ELF-1 (cell line): ENCODE data around the gene C1QTNF9.
"Not testable (repeated sequence)": the region's sequence is repeated elsewhere in the genome, so short reads cannot be mapped to it uniquely, and the experiment has no call there.

Experiments
- DNase-seq: peaks from one replicate; pipeline ENCODE4 v3.0.0-alpha.2; 2016; ENCODE audit warnings: low read depth, low spot score

C1QTNF9 gene

DNA sequence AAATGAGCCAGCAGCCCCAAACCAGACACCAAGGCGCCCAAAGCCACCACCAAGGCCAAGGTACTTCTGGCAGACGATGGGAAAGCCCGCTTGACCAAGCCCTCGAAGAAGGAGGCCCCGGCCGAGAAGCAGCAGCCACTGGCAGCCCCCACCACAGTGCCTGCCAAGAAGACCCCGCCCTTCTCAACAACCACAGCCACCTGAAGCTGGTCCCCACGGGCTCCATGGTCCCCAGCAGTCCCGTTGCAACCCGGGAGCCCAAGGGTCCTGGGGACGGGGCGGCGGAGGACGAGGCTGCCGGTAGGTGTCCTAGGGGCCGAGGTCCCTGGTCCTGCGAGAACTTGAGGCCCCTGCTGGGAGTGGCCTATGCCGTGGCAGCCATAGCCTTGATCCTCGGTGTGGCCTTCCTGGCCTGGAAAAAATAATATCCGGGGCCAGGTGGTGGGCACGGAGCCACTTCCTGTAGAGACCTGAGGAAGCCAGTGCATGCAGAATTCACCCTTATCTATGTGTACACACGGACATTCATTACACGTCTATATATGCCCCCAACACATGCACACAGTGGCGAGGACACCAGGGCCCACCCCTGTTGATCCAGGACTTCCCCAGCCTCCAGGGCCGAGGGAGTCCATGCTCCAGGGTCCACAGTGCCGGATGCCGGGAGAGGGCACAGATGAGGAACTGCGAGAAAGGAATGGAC is 13.8 kb downstream of the C1QTNF9 start:
- DNase-seq = no peak

DNA sequence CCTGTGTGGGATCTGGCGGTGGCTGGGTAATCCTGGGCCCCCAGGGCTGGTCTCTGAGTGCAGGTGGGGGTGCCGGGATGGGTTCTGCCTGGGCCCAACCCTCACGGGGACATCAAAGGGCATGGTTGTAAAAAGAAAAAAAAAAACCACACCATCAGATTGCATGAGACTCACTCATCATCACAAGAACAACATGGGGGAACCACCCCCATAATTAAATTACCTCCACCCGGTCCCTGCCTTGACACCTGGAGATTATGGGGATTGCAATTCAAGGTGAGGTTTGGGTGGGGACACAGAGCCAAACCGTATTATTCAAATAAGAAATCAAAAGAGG is 14.3 kb downstream of the C1QTNF9 start:
- DNase-seq = no peak

DNA sequence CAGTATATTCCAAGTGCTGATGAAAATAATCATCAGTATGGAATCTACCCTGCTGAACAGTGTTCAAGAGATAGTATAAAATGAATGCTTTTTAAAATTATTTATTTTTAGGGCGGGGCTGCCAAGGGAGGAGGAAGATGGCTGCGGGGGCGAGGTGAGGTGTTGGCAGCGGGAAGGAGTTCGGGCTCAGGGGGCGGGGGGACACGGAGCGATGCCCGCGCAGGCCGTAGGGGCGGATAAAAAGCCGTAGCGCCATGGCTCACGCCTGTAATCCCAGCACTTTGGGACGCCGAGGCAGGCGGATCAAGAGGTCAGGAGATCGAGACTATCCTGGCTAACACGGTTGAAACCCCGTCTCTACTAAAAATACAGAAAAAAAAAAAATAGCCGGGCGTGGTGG is 18.2 kb downstream of the C1QTNF9 start:
- DNase-seq = not testable (repeated sequence)

DNA sequence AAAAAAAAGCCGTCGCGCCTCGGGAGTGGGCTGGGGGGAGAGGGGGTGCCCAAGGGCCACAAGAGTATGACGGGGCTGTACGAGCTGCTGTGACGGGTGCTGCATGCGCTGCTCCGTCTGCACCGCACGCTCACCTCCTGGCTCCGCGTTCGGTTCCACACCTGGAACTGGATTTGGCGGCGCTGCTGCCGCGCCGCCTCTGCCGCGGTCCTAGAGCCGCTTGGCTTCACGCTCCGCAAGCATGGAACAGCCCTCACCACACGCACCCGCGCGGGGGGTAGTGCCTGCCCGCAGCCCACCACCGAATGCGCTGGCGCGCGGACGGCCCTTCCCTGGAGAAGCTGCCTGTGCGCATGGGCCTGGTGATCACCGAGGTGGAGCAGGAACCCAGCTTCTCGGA is 18.8 kb downstream of the C1QTNF9 start:
- DNase-seq = peak; percentile 20

DNA sequence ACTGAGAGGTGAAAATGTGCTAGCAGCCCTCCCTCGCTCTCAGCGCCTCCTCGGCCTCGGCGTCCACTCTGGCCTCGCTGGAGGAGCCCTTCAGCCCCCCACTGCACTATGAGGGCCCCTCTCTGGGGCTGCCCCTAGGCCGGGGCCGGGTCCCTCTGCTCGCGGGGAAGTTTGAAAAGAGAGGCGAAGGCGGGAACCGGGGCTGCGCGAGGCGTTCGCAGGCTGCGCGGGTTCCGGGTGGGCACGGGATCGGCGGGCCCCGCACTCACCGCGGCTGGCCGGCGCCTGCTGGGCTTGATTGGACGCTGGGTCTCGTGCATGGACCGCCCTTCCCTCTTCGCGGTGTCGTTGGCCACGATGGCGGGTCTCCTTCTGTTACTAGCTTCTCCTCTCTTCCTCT is 29.3 kb downstream of the C1QTNF9 start:
- no peak for DNase-seq

DNA sequence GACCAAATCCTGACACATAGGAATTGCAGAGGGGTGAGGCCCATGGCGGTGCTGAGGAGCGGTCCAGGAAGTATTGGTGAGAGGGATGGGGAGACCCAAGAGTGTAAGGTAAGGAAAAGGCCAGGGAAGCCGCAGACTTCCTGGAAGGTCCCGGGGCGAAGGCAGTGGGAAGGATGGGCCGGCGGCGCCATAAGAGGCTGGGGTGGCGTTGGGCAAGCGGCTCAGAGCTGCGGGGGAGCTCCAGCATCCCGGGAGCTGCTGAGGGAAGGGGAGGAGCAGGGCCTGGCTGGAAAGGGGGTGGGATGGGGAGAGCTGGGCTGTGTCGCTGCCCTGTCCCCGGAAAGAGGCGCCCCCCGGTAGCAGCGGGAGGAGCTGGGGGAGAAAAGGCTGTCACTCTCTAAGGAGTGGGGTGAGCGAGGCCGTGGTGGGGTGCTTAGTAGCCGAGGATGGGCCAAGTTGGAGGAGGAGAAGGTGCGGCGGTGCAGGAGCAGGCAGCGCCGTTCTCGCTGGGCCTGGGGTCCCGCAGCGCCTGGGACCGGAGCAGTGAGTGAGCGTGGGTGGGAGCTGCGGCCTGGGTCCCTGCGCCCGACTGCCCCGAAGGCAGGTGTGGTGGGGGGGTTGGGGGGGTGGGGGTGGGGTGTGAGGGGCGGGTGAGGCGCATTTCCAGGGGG is 30.7 kb downstream of the C1QTNF9 start:
- DNase-seq = no peak

DNA sequence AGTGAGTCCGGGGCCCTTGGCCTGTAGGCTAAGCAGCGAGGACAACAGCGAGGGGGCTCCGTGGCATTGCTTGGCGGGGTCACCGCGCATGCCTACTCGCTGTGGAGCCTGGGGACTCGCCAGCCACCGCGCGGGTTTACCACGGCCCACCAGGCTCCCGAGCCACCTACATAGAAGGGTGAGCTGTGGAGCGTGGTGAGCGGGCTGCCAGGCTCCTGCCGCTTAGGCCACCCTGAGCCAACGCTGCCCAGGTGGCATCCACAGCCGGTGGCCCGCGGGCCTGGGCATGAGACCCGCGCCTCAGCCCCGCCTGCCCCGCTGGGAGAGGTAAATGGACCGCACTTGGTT is 31.2 kb downstream of the C1QTNF9 start:
- no peak for DNase-seq

DNA sequence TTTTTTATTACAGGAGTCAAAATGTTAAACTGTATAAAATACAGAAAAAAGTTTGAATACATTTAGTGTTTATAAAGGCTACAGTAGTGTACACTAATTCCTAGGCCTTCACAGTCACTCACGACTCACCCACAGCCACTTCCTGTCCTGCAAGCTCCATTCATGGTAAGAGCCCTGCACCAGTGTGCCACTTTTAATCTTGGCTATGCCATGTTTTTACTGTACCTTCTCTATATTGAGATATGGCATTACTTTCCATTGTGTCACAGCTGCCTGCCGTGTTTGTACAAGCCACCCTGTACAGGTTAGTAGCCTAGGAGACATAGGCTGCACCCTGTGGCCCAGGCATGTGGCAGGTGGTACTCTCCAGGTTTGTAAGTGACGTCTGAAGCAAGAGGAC is 32.1 kb downstream of the C1QTNF9 start:
- DNase-seq = no peak

DNA sequence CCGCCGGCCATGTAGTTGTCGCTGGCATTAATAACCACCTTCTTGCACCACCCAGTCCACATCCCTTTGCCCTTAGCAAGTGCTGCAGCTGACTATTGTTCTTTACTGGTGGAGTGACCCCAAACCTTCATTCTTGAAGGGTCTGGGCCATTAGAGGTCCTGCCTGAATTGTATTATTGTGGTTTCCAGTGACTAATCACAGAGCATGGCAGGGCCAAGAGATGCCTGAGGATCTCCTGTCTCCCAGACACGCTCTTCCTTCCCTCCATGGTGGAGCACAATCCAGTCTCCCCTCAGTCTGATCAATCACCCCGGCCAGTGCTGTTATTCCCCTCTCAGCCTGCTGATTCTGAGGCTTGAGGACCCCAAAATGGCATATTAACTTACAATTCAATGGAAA is 39.0 kb downstream of the C1QTNF9 start:
- no peak for DNase-seq

DNA sequence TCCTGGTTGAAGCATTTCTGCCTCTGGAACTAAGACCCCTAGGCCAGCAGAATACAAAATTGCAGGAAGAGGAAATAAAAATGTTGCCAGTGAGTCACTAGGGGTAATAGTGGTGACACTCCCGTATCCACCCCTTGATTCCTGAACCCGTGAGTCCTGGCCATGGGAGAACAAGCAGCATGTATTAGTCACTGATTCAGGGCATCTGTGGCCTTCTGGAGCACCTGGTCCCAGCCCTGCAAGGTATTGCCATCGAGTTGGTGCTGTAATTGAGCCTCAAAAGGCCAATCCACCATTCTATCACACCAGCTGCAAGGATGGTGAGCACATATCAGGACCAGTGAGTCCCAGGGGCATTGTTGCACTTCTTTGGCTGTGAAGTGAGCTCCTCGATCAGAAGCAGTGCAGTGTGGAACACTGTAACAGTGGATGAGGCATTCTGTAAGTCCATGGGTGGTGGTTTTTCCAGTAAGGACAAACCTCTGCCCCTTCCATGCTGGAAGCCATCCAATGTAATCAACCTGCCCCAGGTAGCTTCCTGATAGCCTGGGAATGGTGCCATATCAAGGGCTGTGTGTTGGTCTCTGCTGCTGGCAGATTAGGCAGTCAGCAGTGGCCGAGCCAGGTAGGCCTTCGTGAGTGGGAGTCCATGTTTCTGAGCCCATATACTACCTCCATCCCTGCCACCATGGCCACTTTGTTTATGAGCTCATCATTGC is 39.6 kb downstream of the C1QTNF9 start:
- DNase-seq = no peak

DNA sequence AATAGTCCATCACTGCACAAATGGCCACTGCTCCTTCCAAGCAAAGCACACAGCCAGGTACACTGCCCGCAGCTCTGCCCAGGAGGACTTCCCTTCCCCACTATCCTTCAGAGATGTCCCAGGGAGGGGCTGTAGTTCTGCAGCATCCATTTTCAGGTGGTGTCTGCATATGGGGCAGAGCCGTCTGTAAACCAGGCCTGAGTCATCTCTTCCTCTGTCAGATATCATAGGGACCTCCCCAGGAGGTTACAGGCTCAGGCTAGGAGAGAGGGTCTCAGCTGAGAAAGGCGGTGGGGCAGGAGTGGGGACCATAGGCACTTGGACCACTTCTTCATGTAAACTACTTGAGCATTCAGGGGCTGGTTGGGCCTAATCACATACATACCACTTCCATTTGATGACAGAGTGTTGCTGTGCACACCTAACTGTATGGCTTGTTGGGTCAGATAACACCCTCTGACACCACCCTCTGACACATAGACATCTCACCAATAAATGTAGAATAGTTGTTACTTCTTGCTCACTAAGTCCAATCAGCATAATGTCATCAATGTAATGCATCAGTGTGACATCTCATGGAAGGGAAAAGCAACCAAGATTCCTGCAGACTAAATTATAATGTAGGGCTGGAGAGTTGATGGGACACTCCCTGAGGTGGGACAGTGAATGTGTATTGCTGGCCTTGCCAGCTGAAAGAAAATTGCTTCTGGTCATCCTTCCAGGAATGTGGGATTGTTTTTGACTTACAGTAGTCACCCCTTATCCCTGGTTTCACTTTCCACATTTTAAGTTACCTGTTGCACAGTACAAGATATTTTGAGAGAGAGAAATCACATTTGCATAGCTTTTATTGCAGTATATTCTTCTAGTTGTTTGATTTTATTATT is 40.6 kb downstream of the C1QTNF9 start:
- DNase-seq = not testable (repeated sequence)

DNA sequence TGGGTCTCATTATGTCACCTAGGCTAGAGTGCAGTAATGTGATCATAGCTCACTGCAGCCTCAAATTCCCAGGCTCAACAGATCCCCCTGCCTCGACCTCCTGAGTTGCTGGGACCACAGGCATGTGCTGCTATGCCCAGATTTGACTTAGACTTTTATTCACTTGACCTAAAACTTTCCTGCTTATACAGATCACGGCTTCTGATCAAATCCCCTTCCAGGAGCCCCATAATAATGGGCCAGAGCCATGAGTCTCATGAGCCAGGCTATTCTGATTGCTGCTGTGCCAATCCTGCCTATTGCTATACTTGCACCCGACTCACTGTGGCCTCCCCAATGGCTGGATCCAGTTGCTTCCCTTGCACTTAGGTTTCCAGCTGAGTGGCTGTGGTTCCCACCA is 42.0 kb downstream of the C1QTNF9 start:
- no peak for DNase-seq

DNA sequence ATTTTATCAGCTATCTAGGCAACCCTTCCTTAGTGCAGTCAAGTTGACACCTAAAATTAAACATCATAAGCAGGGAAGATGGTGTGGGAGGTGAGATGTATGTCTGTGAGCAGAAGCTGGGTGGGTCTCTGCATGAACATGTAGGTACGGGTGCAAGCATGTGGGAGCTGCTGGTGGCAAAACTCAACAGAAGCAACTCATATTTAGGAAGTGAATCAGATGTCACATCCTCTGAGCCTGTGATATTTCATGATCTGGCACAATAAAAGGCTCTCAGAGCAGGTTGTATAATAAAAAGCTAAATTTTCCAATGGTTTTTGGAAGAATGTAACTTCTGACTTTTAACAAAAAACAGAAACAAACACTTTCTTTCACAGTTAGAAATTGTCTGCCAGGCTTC is 44.4 kb downstream of the C1QTNF9 start:
- DNase-seq = no peak

DNA sequence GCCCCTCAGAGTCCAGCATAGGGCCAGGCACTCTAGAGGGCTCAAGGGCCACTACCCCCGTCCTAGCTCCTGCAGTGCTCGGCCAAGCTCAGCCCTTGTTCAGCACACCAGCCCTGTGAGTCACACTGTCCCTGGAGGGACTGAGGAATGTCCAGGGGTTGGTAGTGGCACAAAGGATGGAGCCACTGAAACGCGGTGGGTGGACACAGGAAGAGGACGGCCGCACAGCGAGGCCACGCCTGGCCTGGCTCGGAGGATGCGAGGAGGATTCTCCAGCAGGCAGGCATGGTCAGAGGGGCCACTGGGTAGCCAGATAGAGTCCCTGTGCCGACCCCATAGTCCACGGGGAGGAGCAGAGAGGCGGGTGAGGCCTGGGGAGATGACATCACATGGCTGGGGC is 45.7 kb downstream of the C1QTNF9 start:
- DNase-seq = no peak

DNA sequence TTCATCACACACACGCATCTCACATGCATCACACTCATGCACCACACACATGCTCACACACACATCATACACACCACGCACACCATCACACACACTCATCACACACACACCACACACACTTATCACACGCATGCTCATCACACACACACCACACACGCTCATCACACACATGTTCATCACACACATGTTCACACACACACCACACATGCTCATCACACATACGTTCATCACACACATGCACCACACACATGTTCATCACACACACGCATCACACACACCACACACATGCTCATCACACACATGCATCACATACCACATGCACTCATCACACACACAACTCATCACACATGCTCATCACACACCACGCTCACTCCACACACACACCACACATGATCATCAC is 46.9 kb downstream of the C1QTNF9 start:
- no peak for DNase-seq

DNA sequence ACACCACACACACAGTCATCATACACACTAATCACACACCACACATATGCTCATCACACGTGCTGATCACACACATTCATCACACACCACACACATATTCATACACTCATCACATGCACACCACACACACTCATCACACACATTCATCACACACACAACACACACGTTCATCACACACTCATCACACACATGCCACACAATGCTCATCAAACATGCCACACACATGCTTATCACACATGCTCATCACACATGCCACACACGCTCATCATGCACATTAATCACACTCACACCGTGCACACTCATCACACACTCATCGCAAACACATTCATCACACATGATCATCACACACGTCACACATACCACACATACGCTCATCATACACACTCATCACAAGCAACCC is 47.5 kb downstream of the C1QTNF9 start:
- DNase-seq = no peak

DNA sequence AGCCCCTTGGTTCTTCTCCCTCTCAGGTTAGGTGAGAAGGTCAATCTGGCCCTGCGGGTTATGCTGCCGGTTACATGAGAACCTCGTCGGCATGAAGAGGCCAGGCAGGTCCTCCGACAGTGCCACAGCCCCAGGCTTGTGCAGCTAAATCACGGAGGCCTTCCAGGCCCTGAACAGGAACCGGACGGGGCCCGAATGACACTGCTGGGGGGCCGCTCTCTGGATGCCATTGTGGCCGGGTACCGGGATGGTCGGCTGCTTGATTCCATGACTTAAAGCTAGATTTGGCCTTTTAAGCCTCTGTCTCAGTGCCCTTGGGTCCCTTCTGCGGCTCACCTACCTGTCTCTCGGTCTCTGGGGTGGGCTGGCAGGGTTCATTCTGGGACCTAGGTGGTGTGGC is 48.4 kb downstream of the C1QTNF9 start:
- no peak for DNase-seq

DNA sequence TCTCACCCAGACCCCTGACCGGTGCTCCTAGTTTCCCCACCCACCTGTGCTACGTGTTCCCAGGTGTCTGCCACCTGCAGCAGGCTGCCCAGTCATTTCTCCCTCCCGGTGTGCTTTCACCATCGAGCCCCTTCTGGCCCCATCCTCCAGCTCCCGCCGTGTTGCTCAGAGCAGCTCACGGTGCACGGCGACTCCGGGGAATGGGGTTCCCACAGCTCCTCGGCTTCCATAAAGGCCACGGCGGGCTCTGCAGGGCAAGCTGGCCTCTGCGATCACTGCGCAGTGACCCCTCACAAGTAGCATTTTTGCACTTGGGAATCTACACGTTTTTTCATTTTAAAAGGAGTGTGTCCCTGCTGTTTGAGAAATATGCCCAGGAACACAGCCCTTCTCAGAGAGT is 49.5 kb downstream of the C1QTNF9 start:
- not testable (repeated sequence) for DNase-seq

DNA sequence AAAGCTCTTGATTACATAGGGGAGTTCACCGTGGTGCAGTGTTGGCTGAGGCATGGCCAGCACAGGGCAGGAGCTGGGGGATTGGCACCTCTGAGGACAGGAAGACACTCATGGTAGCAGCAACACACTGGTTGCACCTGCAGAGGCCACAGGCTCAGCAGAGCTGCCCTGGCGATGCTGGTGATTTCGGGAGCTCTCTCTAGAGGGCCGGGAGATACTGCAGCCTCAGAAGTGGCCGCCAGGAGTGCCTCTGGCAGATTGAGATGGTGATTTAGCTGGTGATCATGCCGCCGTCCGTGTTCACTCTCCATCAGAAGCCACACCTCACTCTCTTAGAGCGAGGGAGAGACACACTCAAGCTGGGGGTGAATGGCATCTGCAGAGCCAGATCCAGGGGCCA is 49.9 kb downstream of the C1QTNF9 start:
- peak; percentile 68 for DNase-seq

DNA sequence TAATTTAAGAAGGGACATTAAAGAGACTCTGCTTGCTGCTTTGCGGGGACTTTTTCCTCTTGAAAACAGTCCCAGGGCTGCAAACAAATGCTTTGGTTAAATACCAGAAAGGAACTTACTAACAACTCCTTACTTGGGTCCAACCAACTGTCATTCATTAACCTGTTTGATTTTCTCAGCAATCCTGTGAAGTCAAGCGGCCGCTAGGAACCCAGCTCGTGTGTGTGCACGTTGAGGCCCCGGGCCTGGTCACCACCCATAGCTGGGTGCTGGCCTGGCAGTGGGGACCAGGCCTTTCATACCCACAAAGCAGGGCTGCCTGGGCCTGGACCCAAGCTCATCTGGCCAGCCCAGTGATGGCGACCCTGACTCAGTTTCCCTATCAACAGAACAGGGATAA is 50.7 kb downstream of the C1QTNF9 start:
- no peak for DNase-seq

DNA sequence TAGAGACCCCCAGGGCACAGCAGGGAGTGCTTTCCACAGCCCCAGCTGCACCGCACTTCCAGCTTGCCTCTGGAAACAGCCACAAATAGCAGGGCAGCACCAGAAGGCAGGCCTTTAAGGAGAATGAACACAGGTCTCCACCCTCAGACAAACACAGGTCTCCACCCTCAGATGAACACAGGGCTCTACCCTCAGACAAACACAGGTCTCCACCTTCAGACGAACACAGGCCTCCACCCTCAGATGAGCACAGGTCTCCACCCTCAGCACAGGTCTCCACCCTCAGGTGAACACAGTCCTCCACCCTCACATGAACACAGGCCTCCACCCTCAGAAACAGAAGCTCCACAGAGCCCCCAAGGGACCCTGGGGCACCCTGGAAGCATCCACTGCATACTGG is 51.7 kb downstream of the C1QTNF9 start:
- DNase-seq = no peak

DNA sequence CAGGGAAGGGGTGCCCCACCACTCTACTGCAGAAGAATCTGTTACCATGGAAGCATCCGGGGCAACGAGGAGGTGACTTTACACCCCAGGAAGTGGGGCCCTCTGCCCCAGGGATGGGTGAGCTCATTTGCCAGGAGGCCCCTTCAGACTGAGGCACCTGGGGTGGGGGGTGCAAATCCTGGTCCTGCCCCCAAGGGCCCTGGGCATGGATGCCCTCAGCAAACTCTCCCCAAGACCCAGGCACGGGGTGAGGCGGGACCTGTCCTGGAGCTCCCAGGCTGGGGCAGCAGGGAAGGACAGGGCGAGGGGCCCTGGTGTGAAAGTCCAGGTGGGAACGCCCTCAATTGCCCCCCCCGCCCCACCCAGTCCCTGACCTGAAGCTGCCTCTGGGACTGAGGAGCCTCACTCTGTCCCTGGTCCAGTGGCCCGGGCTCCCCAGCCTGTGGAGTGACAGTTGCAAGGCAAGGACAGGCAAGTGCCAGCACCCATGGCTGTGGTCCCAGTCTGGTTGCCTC is 52.5 kb downstream of the C1QTNF9 start:
- no peak for DNase-seq
